Adrenal gland (tissue), 12 donors: ENCODE measurements around the gene AGAP1. TPM values are rescaled to one million over a fixed set of nuclear protein-coding genes. Genes with fewer than 3 reads are reported as not detected.

Experiments used
- DNase-seq, 7 donors: peaks; one replicate each; pipeline ENCODE4 v3.0.0-alpha.2; 2019 to 2020
- H3K27ac ChIP-seq, 5 donors: fragments of 200-600 bp; sonication (generic) in 4 of 5; 1 replicate in 3 of 5; 2 replicates in 2 of 5; pipeline versions ENCODE4 v1.5.1 to v1.8.0; 2016 to 2020; ENCODE audit warnings: mild to moderate bottlenecking in 1 of 5
- H3K27me3 ChIP-seq: fragments of 200-600 bp; 2 replicates; pipeline ENCODE4 v1.8.0; 2021
- H3K36me3 ChIP-seq, 2 donors: fragments of 200-600 bp; replicated peaks in 1 of 2; 1 replicate in 1 of 2; 2 replicates in 1 of 2; pipeline versions ENCODE4 v1.5.1 to v1.8.0; 2018 to 2022
- H3K4me1 ChIP-seq, 2 donors: fragments of 200-600 bp; replicated peaks in 1 of 2; 1 replicate in 1 of 2; 2 replicates in 1 of 2; pipeline versions ENCODE4 v1.5.1 to v1.8.0; 2018 to 2021
- H3K4me3 ChIP-seq, 4 donors: fragments of 200-600 bp; sonication (generic) in 3 of 4; one replicate each; pipeline ENCODE4 v1.5.1; 2016 to 2018
- H3K9me3 ChIP-seq, 3 donors: fragments of 200-600 bp; sonication (generic) in 1 of 3; replicated peaks in 1 of 3; 1 replicate in 2 of 3; 2 replicates in 1 of 3; pipeline versions ENCODE4 v1.5.1 to v1.8.0; 2016 to 2021
- CTCF ChIP-seq, 6 experiments: fragments of 450-650 bp in 4 of 6; fragments of 200-600 bp in 2 of 6; sonication (generic) in 1 of 6; IDR thresholded peaks; 1 replicate in 5 of 6; 2 replicates in 1 of 6; pipeline versions ENCODE4 v1.5.1 to v1.8.0; 2016 to 2021; ENCODE audit warnings: antibody characterized with exemption in 6 of 6, mild to moderate bottlenecking in 2 of 6, moderate library complexity in 1 of 6
- POLR2A ChIP-seq, 2 donors: fragments of 450-650 bp; IDR thresholded peaks; one replicate each; pipeline ENCODE4 v1.6.1; 2017; ENCODE audit warnings: antibody characterized with exemption in 2 of 2, mild to moderate bottlenecking in 2 of 2, moderate library complexity in 1 of 2
- WGBS, 4 donors: extraction: QIAGEN DNeasy Blood & Tissue Kit in 2 of 4; methylation state at CpG; one replicate each; pipeline versions ENCODE4 v1.1.5 to v1.1.7; 2013 to 2017; 5-methylcytosine and 5-hydroxymethylcytosine counted together
- intact Hi-C, 2 donors: fragments of 100-400 bp; cut with DNase I; formaldehyde crosslinking; loops; one replicate each; pipeline versions ENCODE4 v1.14.1 to v1.15.0; 2022 to 2023
- polyA plus RNA-seq, 3 donors: library from polyadenylated mRNA; stranded (reverse); fragments of 200-250 nt in 2 of 3; fragments of 350-450 nt in 1 of 3; fragmentation: Illumina TruSeq in 1 of 3; extraction: RNeasy Lipid Tissue Mini Kit (QIAGEN cat#74804) in 1 of 3; gene quantifications; one replicate each; pipeline ENCODE4 v1.2.3, GENCODE V29; 2013 to 2014
- total RNA-seq, 9 donors: library from RNA; depleted of rRNA in 4 of 9; stranded (reverse); fragments of >200 nt in 4 of 9; fragments of 120-200 nt in 1 of 9; fragmentation: NEBNext Ultra II Directional in 1 of 9; extraction: Animal tissue kit (Norgen Biotek cat#: 25700) in 1 of 9; gene quantifications; one replicate each; pipeline versions ENCODE4 v1.1.0 to v1.2.4, GENCODE V29; 2013 to 2023
- donor health status: healthy with polysubstance abuse.
- donor health status: Bipolar disorder and iron deficiency.
- donor health status: DM: yes; HTN: yes; CAD: no.
- donor health status: DM: no; HTN: no; CAD: no.
- donor health status: DM: no; HTN: no; CAD: no.
- donor health status: DM: yes; HTN: yes; CAD: no.

The AGAP1 gene
- total and polyA plus RNA-seq, 12 donors = 5.3 to 29.6 (median 17.7) TPM

DNA sequence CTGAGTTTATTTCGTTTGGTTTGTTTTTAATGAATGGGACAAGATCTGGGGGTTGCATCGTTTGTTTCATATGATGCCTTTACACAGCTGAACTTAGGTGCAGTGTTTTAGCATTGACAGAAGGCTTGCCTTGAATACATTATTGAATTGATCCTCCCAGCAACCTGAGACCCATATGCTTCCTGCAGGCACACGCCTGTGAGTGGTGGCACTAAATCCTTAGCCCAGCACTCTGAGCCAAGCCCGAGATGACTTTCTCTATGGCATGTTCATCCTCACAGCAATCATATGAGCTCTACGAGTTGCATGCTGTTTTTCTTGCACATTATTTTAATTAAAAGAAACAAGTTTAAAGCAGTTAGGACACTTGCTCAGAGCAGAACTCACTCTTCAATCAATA lies 47.8 kb upstream of the AGAP1 start:
- WGBS, 4 donors = 80 to 94% (median 85%) methylated on average over 5 of the region's 5 CpGs
- H3K36me3 ChIP-seq = no peaks in the 10 kb centered on the region
- intact Hi-C loops = no loop called here
- H3K27me3 ChIP-seq = no peaks in the 10 kb centered on the region
- H3K4me1 ChIP-seq = no peaks in the 10 kb centered on the region
- DNase-seq = no peak
- no peak overlapping the region for H3K27ac ChIP-seq
- H3K4me3 ChIP-seq = no peak overlapping the region
- H3K9me3 ChIP-seq = no peaks in the 10 kb centered on the region
- TF ChIP-seq POLR2A (IDR thresholded peaks at IDR 0.05) (no peak), CTCF (IDR thresholded peaks at IDR 0.05) (no peak)

GRCh38 chr2:235447210-235447609 lies 46.6 kb upstream of the AGAP1 start:
- H3K27ac ChIP-seq = no peak overlapping the region
- no peaks in the 10 kb centered on the region for H3K9me3 ChIP-seq
- H3K36me3 ChIP-seq = no peaks in the 10 kb centered on the region
- 84 to 89% (median 86%) methylated on average over 3 of the region's 3 CpGs for WGBS, 4 donors
- TF ChIP-seq CTCF (IDR thresholded peaks at IDR 0.05) = no peak
- no peak for TF ChIP-seq POLR2A (IDR thresholded peaks at IDR 0.05)
- no peak overlapping the region for H3K4me3 ChIP-seq
- H3K27me3 ChIP-seq = no peaks in the 10 kb centered on the region
- intact Hi-C loops = no loop called here
- DNase-seq = no peak
- no peaks in the 10 kb centered on the region for H3K4me1 ChIP-seq

- WGBS, 4 donors = 76 to 90% (median 85%) methylated on average over 7 to 9 of the region's 9 CpGs
- Histone ChIP-seq H3K4me3 (no peak overlapping the region), H3K27me3 (no peaks in the 10 kb centered on the region), H3K9me3 (no peaks in the 10 kb centered on the region), H3K27ac (no peak overlapping the region), H3K4me1 (no peaks in the 10 kb centered on the region), H3K36me3 (no peaks in the 10 kb centered on the region)
- intact Hi-C loops = no loop called here
- TF ChIP-seq POLR2A (IDR thresholded peaks at IDR 0.05) (no peak), CTCF (IDR thresholded peaks at IDR 0.05) (no peak)
- peak in 1 of 7 donors; percentile 59 for DNase-seq
Observed at GRCh38 chr2:235449568-235449967, 44.3 kb upstream of the AGAP1 start.

DNA sequence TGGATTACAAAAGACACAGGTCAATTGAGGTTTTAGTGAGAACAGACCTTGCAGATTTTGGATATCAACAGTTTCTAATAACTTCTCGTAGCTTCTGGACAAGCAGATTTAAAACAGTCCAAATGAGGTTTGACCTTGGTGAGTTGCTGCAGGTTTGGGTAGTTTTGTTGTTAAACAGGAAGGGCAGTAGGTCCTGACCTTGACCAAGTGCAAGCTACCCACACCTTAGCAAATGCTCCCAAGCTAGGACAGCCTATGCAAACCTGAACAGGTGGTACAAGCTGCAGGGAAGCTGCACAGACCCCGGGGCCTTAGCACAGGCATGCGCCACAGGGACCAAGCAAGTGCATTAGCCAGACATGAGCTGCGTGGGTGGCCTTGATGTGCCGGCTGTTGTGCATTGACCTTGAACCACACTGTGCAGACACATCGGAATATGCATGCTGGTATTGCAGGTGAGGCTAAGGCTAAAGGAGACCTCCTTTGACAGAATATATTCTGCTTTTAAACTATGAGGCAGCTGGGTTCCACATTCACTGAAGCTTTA lies 40.2 kb upstream of the AGAP1 start:
- intact Hi-C loops = no loop called here
- H3K27me3 ChIP-seq = no peaks in the 10 kb centered on the region
- H3K4me1 ChIP-seq = peaks cover 7 to 11% of the 10 kb centered on the region in 2 donors
- DNase-seq = peak in 1 of 7 donors; percentile 45
- WGBS, 4 donors = 67 to 73% (median 71%) methylated on average over 6 of the region's 6 CpGs
- no peaks in the 10 kb centered on the region for H3K9me3 ChIP-seq
- no peaks in the 10 kb centered on the region for H3K36me3 ChIP-seq
- no peak overlapping the region for H3K27ac ChIP-seq
- H3K4me3 ChIP-seq = no peak overlapping the region
- no peak for TF ChIP-seq CTCF (IDR thresholded peaks at IDR 0.05)
- TF ChIP-seq POLR2A (IDR thresholded peaks at IDR 0.05) = no peak
